PC-3 (cell line): ENCODE measurements around the gene TTLL12. TPM values are rescaled to one million over a fixed set of nuclear protein-coding genes. Genes with fewer than 3 reads are reported as not detected.
A peak's percentile ranks its signal among the peaks of the same experiment; 100 is the strongest.

Source experiments
- ATAC-seq: fragments of 200-7000 bp; cut with Tn5 transposase; 2 replicates; pipeline ENCODE4 v1.9.1; 2020; ENCODE audit warnings: mild to moderate bottlenecking, moderate library complexity
- BruUV-seq: library from RNA; stranded (reverse); fragments of 400-500 nt; replicated peaks from 2 replicates; lab custom pipeline; 2021; lab: Mats Ljungman, UMichigan
- CTCF ChIA-PET: fragments of 300-600 bp; sonication (Branson Sonifier 250); formaldehyde crosslinking; loops from one replicate; lab custom pipeline; 2022; ENCODE audit warnings: antibody characterized with exemption; lab: Charles Lee
- POLR2A ChIA-PET: fragments of 300-600 bp; sonication (Branson Sonifier 250); formaldehyde crosslinking; loops from one replicate; lab custom pipeline; 2022; ENCODE audit warnings: antibody characterized with exemption; ENCODE audit not compliant: unreplicated experiment; lab: Charles Lee
- DNase-seq: peaks from one replicate; pipeline ENCODE4 v3.0.0-alpha.2; 2015
- H2AFZ ChIP-seq: fragments of 300-600 bp; sonication (generic); 2 replicates; pipeline ENCODE4 v1.6.0; 2016; ENCODE audit warnings: antibody characterized with exemption, low read length
- H3F3A ChIP-seq: fragments of 300-600 bp; sonication (generic); one replicate; pipeline ENCODE4 v1.6.0; 2017; ENCODE audit warnings: antibody characterized with exemption, low read length, control low read depth, mild to moderate bottlenecking; ENCODE audit not compliant: unreplicated experiment
- H3K27ac ChIP-seq: fragments of 300-600 bp; sonication (generic); 2 replicates; pipeline ENCODE4 v1.5.1; 2016; ENCODE audit warnings: mild to moderate bottlenecking, low read length
- H3K27me3 ChIP-seq: fragments of 300-600 bp; sonication (generic); 2 replicates; pipeline ENCODE4 v1.6.1; 2016; ENCODE audit warnings: low read length, mixed read lengths
- H3K36me3 ChIP-seq: fragments of 300-600 bp; sonication (generic); 2 replicates; pipeline ENCODE4 v1.6.1; 2016; ENCODE audit warnings: low read depth, mixed run types, low read length, mixed read lengths
- H3K4me1 ChIP-seq: fragments of 300-600 bp; sonication (generic); 2 replicates; pipeline ENCODE4 v1.5.1; 2016; ENCODE audit warnings: low read length; ENCODE audit not compliant: insufficient read depth
- H3K4me2 ChIP-seq: fragments of 300-600 bp; sonication (generic); 2 replicates; pipeline ENCODE4 v1.6.0; 2016; ENCODE audit warnings: low read length
- H3K4me3 ChIP-seq: fragments of 300-600 bp; sonication (generic); 2 replicates; pipeline ENCODE4 v1.5.1; 2016; ENCODE audit warnings: mild to moderate bottlenecking, low read length, mixed read lengths
- H3K79me2 ChIP-seq: fragments of 300-600 bp; sonication (generic); 2 replicates; pipeline ENCODE4 v1.6.1; 2017; ENCODE audit warnings: low read length, mixed read lengths
- H3K9ac ChIP-seq: fragments of 300-600 bp; sonication (generic); 2 replicates; pipeline ENCODE4 v1.6.0; 2016; ENCODE audit warnings: mild to moderate bottlenecking, low read length
- H3K9me2 ChIP-seq: fragments of 300-600 bp; sonication (generic); replicated peaks from 2 replicates; pipeline ENCODE4 v1.6.1; 2016; ENCODE audit warnings: mixed run types, low read length, mixed read lengths
- H3K9me3 ChIP-seq: fragments of 300-600 bp; sonication (generic); 2 replicates; pipeline ENCODE4 v1.6.1; 2016; ENCODE audit warnings: low read length, mixed read lengths
- H4K20me1 ChIP-seq: fragments of 300-600 bp; sonication (generic); 2 replicates; pipeline ENCODE4 v1.6.1; 2016; ENCODE audit warnings: low read length, mixed read lengths
- CTCF ChIP-seq: fragments of 300-600 bp; sonication (generic); conservative IDR thresholded peaks from 2 replicates; pipeline ENCODE4 v1.5.1; 2017; ENCODE audit warnings: antibody characterized with exemption, low read depth, mild to moderate bottlenecking, low read length
- EZH2 ChIP-seq: fragments of 300-600 bp; sonication (generic); IDR thresholded peaks from one replicate; pipeline ENCODE4 v1.6.1; 2017; ENCODE audit warnings: antibody characterized with exemption, mild to moderate bottlenecking, low read length; ENCODE audit not compliant: unreplicated experiment
- EZH2phosphoT487 ChIP-seq: fragments of 300-600 bp; sonication (generic); IDR thresholded peaks from 2 replicates; pipeline ENCODE4 v1.6.1; 2018; ENCODE audit warnings: mild to moderate bottlenecking, antibody characterized with exemption, low read length, borderline replicate concordance
- intact Hi-C: fragments of 100-400 bp; cut with micrococcal nuclease; formaldehyde crosslinking; loops from 2 replicates; pipeline ENCODE4 v1.9.0; 2023
- total RNA-seq: library from RNA; depleted of rRNA; stranded (reverse); fragments of >200 nt; gene quantifications from 2 replicates; pipeline ENCODE4 v1.2.3, GENCODE V29; 2014

The TTLL12 gene
- total RNA-seq, 1 experiment from 2014 or later: 48.9 TPM

GRCh38 chr22:43159484-43160178, 27.3 kb downstream of the TTLL12 start:
- CTCF ChIA-PET: no interaction called here
- no peaks in the 10 kb centered on the region for H3K9me2 ChIP-seq
- peaks cover 10% of the 10 kb centered on the region; the same call in 1 of the 2 replicates for H4K20me1 ChIP-seq
- H2AFZ ChIP-seq: no peak overlapping the region
- H3K9ac ChIP-seq: no peak overlapping the region
- H3F3A ChIP-seq: no peaks in the 10 kb centered on the region
- ATAC-seq (no peak), DNase-seq (no peak)
- H3K36me3 ChIP-seq: no peaks in the 10 kb centered on the region; the same call in 1 of the 2 replicates
- BruUV-seq: no TSS peak
- no peak overlapping the region for H3K27ac ChIP-seq
- intact Hi-C loops: no loop called here
- H3K4me1 ChIP-seq: 0 out of 2 replicates have a peak, but pooled peaks cover 5% of the 10 kb centered on the region
- TF ChIP-seq EZH2: no peak
- peak; percentile 33; the same call in 1 of the 2 replicates for TF ChIP-seq CTCF
- H3K4me2 ChIP-seq: no peak overlapping the region
- H3K4me3 ChIP-seq: no peak overlapping the region
- POLR2A ChIA-PET: no interaction called here
- no peaks in the 10 kb centered on the region for H3K9me3 ChIP-seq
- peaks cover 35% of the 10 kb centered on the region for H3K79me2 ChIP-seq
- no peaks in the 10 kb centered on the region for H3K27me3 ChIP-seq

GRCh38 chr22:43158778-43159483, 28.0 kb downstream of the TTLL12 start:
- Histone ChIP-seq H4K20me1 (peaks cover 10% of the 10 kb centered on the region; the same call in 1 of the 2 replicates), H3K36me3 (no peaks in the 10 kb centered on the region; the same call in 1 of the 2 replicates), H3K4me3 (no peak overlapping the region), H3K4me1 (peaks cover 7% of the 10 kb centered on the region; the same call in 1 of the 2 replicates), H3K27ac (no peak overlapping the region), H3K9me2 (no peaks in the 10 kb centered on the region), H3K9ac (no peak overlapping the region), H3F3A (no peaks in the 10 kb centered on the region), H3K79me2 (peaks cover 42% of the 10 kb centered on the region), H3K27me3 (no peaks in the 10 kb centered on the region), H2AFZ (no peak overlapping the region), H3K9me3 (no peaks in the 10 kb centered on the region), H3K4me2 (no peak overlapping the region)
- BruUV-seq: no TSS peak
- ChIA-PET CTCF (no interaction called here), POLR2A (no interaction called here)
- TF ChIP-seq EZH2 (no peak), CTCF (no peak), EZH2phosphoT487 (no peak)
- no peak for DNase-seq
- intact Hi-C loops: no loop called here
- ATAC-seq: no peak
